SK-N-SH (cell line): ENCODE data around the gene GAB2. TPM values are rescaled to one million over a fixed set of nuclear protein-coding genes. Genes with fewer than 3 reads are reported as not detected.

Source experiments
- CTCF ChIA-PET: fragments of 300-600, 350-600 bp; formaldehyde crosslinking; extraction: SDS; loops from one replicate; lab custom pipeline; 2021; lab: Yijun Ruan, JAX
- POLR2A ChIA-PET: fragments of 350-600 bp; sonication (Branson Sonifier 250); formaldehyde crosslinking; extraction: SDS; loops from one replicate; lab custom pipeline; 2020; ENCODE audit warnings: antibody characterized with exemption, inconsistent platforms; lab: Yijun Ruan, JAX
- DNase-seq: peaks from one replicate; pipeline ENCODE4 v3.0.0; 2012
- H2AFZ ChIP-seq: fragments of 200-600 bp; sonication (generic); 2 replicates; pipeline ENCODE4 v1.8.1; 2016; ENCODE audit warnings: antibody characterized with exemption, mild to moderate bottlenecking, low read depth
- H3F3A ChIP-seq: fragments of 200-600 bp; sonication (generic); replicated peaks from 2 replicates; pipeline ENCODE3; 2016; ENCODE audit warnings: antibody characterized with exemption, mild to moderate bottlenecking; ENCODE audit not compliant: insufficient read depth
- H3K27ac ChIP-seq, 2 experiments: fragments of 200-500 bp in 1 of 2; fragments of 200-600 bp in 1 of 2; sonication (Bioruptor generic) in 1 of 2; sonication (generic), shearing (Covaris generic) in 1 of 2; 2 replicates each; pipeline versions ENCODE4 v1.5.1 to v1.6.1; 2014 to 2016; ENCODE audit warnings: low read depth in 2 of 2, inconsistent platforms in 1 of 2, low read length in 1 of 2, mild to moderate bottlenecking in 1 of 2, mixed read lengths in 1 of 2
- H3K27me3 ChIP-seq: fragments of 200-600 bp; sonication (generic), shearing (Covaris generic); 2 replicates; pipeline ENCODE4 v1.6.1; 2016; ENCODE audit warnings: mixed run types; ENCODE audit not compliant: insufficient read depth
- H3K36me3 ChIP-seq, 2 experiments: fragments of 200-500 bp in 1 of 2; fragments of 200-600 bp in 1 of 2; sonication (Bioruptor generic) in 1 of 2; sonication (generic) in 1 of 2; replicated peaks in 1 of 2; 2 replicates each; pipeline versions ENCODE3 to v1.5.1; 2014 to 2016; ENCODE audit warnings: low read length in 1 of 2, mild to moderate bottlenecking in 1 of 2; ENCODE audit not compliant: insufficient read depth in 2 of 2, control insufficient read depth in 1 of 2
- H3K4me1 ChIP-seq, 2 experiments: fragments of 200-500 bp in 1 of 2; fragments of 200-600 bp in 1 of 2; sonication (Bioruptor generic) in 1 of 2; sonication (generic), shearing (Covaris generic) in 1 of 2; 2 replicates each; pipeline versions ENCODE4 v1.5.1 to v1.6.1; 2014 to 2016; ENCODE audit warnings: low read depth in 1 of 2, low read length in 1 of 2, mixed run types in 1 of 2; ENCODE audit not compliant: insufficient read depth in 2 of 2, control insufficient read depth in 1 of 2
- H3K4me2 ChIP-seq: fragments of 200-600 bp; sonication (generic), shearing (Covaris generic); 2 replicates; pipeline ENCODE4 v1.6.1; 2017; ENCODE audit warnings: mixed run types
- H3K4me3 ChIP-seq, 2 experiments: fragments of 200-500 bp in 1 of 2; fragments of 200-600 bp in 1 of 2; sonication (Bioruptor generic) in 1 of 2; sonication (generic), shearing (Covaris generic) in 1 of 2; 2 replicates each; pipeline versions ENCODE4 v1.5.1 to v1.8.1; 2014 to 2016; ENCODE audit warnings: low read depth in 2 of 2, inconsistent platforms in 1 of 2, low read length in 1 of 2, mild to moderate bottlenecking in 1 of 2, mixed read lengths in 1 of 2, moderate library complexity in 1 of 2
- H3K79me2 ChIP-seq: fragments of 200-600 bp; sonication (generic); 2 replicates; pipeline ENCODE4 v1.8.1; 2017; ENCODE audit warnings: mild to moderate bottlenecking; ENCODE audit not compliant: insufficient read depth
- H3K9ac ChIP-seq: fragments of 200-600 bp; sonication (generic); 2 replicates; pipeline ENCODE4 v1.6.1; 2017; ENCODE audit warnings: mixed run types
- H3K9me2 ChIP-seq: fragments of 200-600 bp; sonication (generic); 2 replicates; pipeline ENCODE4 v1.6.1; 2017; ENCODE audit warnings: mixed run types
- H3K9me3 ChIP-seq: fragments of 200-600 bp; sonication (generic); 2 replicates; pipeline ENCODE4 v1.6.1; 2017; ENCODE audit warnings: mixed run types, mild to moderate bottlenecking, moderate library complexity
- H4K20me1 ChIP-seq: fragments of 200-600 bp; sonication (generic); 2 replicates; pipeline ENCODE4 v1.6.1; 2017; ENCODE audit warnings: mild to moderate bottlenecking, mixed run types; ENCODE audit not compliant: insufficient read depth
- CHD2 ChIP-seq: fragments of 150-350 bp; IDR thresholded peaks from 2 replicates; pipeline ENCODE4 v1.6.1; 2018; ENCODE audit warnings: low read length; ENCODE audit not compliant: partially characterized antibody
- EP300 ChIP-seq, 2 experiments: IDR thresholded peaks; 2 replicates each; pipeline versions ENCODE4 v1.4.0 to v1.6.1; 2012; ENCODE audit warnings: borderline replicate concordance in 1 of 2, low read depth in 1 of 2, low read length in 1 of 2
- FOSL2 ChIP-seq: IDR thresholded peaks from 2 replicates; pipeline ENCODE4 v1.4.0; 2012; ENCODE audit warnings: low read depth, mild to moderate bottlenecking, moderate library complexity, borderline replicate concordance
- FOXM1 ChIP-seq: IDR thresholded peaks from 2 replicates; pipeline ENCODE4 v1.4.0; 2012; ENCODE audit warnings: low read depth, mild to moderate bottlenecking
- JUND ChIP-seq: IDR thresholded peaks from 2 replicates; pipeline ENCODE4 v1.4.0; 2012
- MEF2A ChIP-seq: IDR thresholded peaks from 2 replicates; pipeline ENCODE4 v1.4.0; 2012; ENCODE audit warnings: low read depth, borderline replicate concordance
- MXI1 ChIP-seq: IDR thresholded peaks from 2 replicates; pipeline ENCODE4 v1.6.1; 2012; ENCODE audit warnings: mild to moderate bottlenecking, low read depth, low read length, improper control_type of control experiment
- NRF1 ChIP-seq: IDR thresholded peaks from 2 replicates; pipeline ENCODE4 v1.6.1; 2012; ENCODE audit warnings: low read depth, mild to moderate bottlenecking, low read length
- RCOR1 ChIP-seq: fragments of 150-350 bp; IDR thresholded peaks from 2 replicates; pipeline ENCODE4 v1.6.1; 2017; ENCODE audit warnings: antibody characterized with exemption, low read length
- REST ChIP-seq: IDR thresholded peaks from 2 replicates; pipeline ENCODE4 v1.6.1; 2012; ENCODE audit warnings: mild to moderate bottlenecking, low read depth, low read length, moderate library complexity
- RFX5 ChIP-seq: IDR thresholded peaks from 2 replicates; pipeline ENCODE4 v1.6.1; 2012; ENCODE audit warnings: mild to moderate bottlenecking, improper control_type of control experiment, low read length
- RXRA ChIP-seq: IDR thresholded peaks from 2 replicates; pipeline ENCODE4 v1.4.0; 2012; ENCODE audit warnings: low read depth, mild to moderate bottlenecking, borderline replicate concordance
- SIN3A ChIP-seq: IDR thresholded peaks from 2 replicates; pipeline ENCODE4 v1.6.1; 2012; ENCODE audit warnings: low read depth, mild to moderate bottlenecking, low read length, moderate library complexity, borderline replicate concordance
- SMC3 ChIP-seq: IDR thresholded peaks from 2 replicates; pipeline ENCODE4 v1.6.1; 2012; ENCODE audit warnings: low read depth, low read length, improper control_type of control experiment
- TAF1 ChIP-seq: IDR thresholded peaks from 2 replicates; pipeline ENCODE4 v1.6.1; 2012; ENCODE audit warnings: low read depth, mild to moderate bottlenecking, low read length, moderate library complexity, borderline replicate concordance
- TCF12 ChIP-seq: IDR thresholded peaks from 2 replicates; pipeline ENCODE4 v1.4.0; 2012
- TEAD4 ChIP-seq: IDR thresholded peaks from 2 replicates; pipeline ENCODE4 v1.4.0; 2012; ENCODE audit warnings: mild to moderate bottlenecking, borderline replicate concordance; ENCODE audit not compliant: insufficient read depth
- USF1 ChIP-seq: IDR thresholded peaks from 2 replicates; pipeline ENCODE4 v1.4.0; 2012; ENCODE audit warnings: low read depth, borderline replicate concordance
- WGBS: methylation state at CpG from one replicate; pipeline ENCODE4 v1.1.6; 2017; ENCODE audit warnings: low lambda C conversion rate; 5-methylcytosine and 5-hydroxymethylcytosine counted together
- polyA plus RNA-seq, 3 experiments: library from polyadenylated mRNA; depleted of rRNA; stranded (reverse); fragments of >200 nt; gene quantifications; 2 replicates each; pipeline ENCODE4 v1.2.3, GENCODE V29; 2012
- TF ChIP-seq, protein P1 (sequence below): IDR thresholded peaks from 2 replicates; pipeline ENCODE4 v1.4.0; 2012; ENCODE audit warnings: low read depth

The GAB2 gene
- polyA plus RNA-seq, 1 of the 3 experiments (the other 2 are of a cell fraction), result 5.6 TPM

- H2AFZ ChIP-seq, result no peak overlapping the region
- H3K9me2 ChIP-seq, result no peaks in the 10 kb centered on the region
- peaks cover 21 to 32% of the 10 kb centered on the region in 2 experiments; a peak in 3 of 4 replicates for H3K4me1 ChIP-seq
- WGBS, result 54% methylated on average over 3 of the region's 3 CpGs
- H3K9ac ChIP-seq, result peak overlapping the region; percentile 92
- peaks cover 78% of the 10 kb centered on the region for H3K79me2 ChIP-seq
- 0 out of 2 replicates have a peak, but pooled peaks cover 10% of the 10 kb centered on the region for H4K20me1 ChIP-seq
- ChIA-PET POLR2A (interaction anchor here (1.7 to 1.9 kb wide), 2 partner anchors 227 to 235 kb away, joined by 4 to 13 read pairs; partner anchors contain the start of gene GAB2), CTCF (interaction anchor here (0.7 to 3.2 kb wide), 5 partner anchors 15 to 374 kb away, joined by 3 to 12 read pairs (median 4); partner anchors contain the start of gene GAB2)
- TF ChIP-seq CHD2, result no peak
- TF ChIP-seq RCOR1, result no peak
- no peak for TF ChIP-seq USF1
- TF ChIP-seq JUND, result no peak
- TF ChIP-seq, protein P1, sequence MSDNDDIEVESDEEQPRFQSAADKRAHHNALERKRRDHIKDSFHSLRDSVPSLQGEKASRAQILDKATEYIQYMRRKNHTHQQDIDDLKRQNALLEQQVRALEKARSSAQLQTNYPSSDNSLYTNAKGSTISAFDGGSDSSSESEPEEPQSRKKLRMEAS, result no peak
- TF ChIP-seq FOSL2, result no peak
- no peak for TF ChIP-seq TCF12
- TF ChIP-seq REST, result no peak
- no peak for TF ChIP-seq TEAD4
- no peak for TF ChIP-seq SIN3A
- no peak for TF ChIP-seq MXI1
- TF ChIP-seq SMC3, result no peak
- no peak overlapping the region for H3K27ac ChIP-seq
- H3K9me3 ChIP-seq, result no peaks in the 10 kb centered on the region
- no peak for DNase-seq
- peaks cover 0 to 7% of the 10 kb centered on the region in 2 experiments for H3K36me3 ChIP-seq
- H3K4me2 ChIP-seq, result peak overlapping the region; percentile 86
- peaks cover 5% of the 10 kb centered on the region for H3F3A ChIP-seq
- peak overlapping the region; percentile 74 to 98 for H3K4me3 ChIP-seq
- no peaks in the 10 kb centered on the region for H3K27me3 ChIP-seq
Observed at GRCh38 chr11:78189851-78190250, 227.8 kb downstream of the GAB2 start.

GRCh38 chr11:78189174-78189724 lies 228.4 kb downstream of the GAB2 start:
- H3K4me3 ChIP-seq, result peak overlapping the region; percentile 74 to 98
- H4K20me1 ChIP-seq, result 0 out of 2 replicates have a peak, but pooled peaks cover 8% of the 10 kb centered on the region
- no peak for DNase-seq
- peaks cover 0 to 10% of the 10 kb centered on the region in 2 experiments for H3K36me3 ChIP-seq
- H3K27ac ChIP-seq, result peak overlapping the region; percentile 24 to 58; a peak in 2 of 4 replicates
- peaks cover 5% of the 10 kb centered on the region for H3F3A ChIP-seq
- no peaks in the 10 kb centered on the region for H3K9me3 ChIP-seq
- peak overlapping the region; percentile 62 for H2AFZ ChIP-seq
- peak overlapping the region; percentile 92 for H3K9ac ChIP-seq
- H3K4me1 ChIP-seq, result peaks cover 21 to 32% of the 10 kb centered on the region in 2 experiments; a peak in 3 of 4 replicates
- H3K27me3 ChIP-seq, result no peaks in the 10 kb centered on the region
- ChIA-PET POLR2A (interaction anchor here (0.8 to 1.9 kb wide), 5 partner anchors 18 to 235 kb away, joined by 3 to 13 read pairs (median 4); partner anchors contain the start of genes ALG8 and GAB2), CTCF (interaction anchor here (1.0 to 3.2 kb wide), 5 partner anchors 15 to 375 kb away, joined by 3 to 12 read pairs (median 4); partner anchors contain the start of gene GAB2)
- H3K4me2 ChIP-seq, result peak overlapping the region; percentile 86
- peaks cover 82% of the 10 kb centered on the region for H3K79me2 ChIP-seq
- 20% methylated on average over 11 of the region's 18 CpGs for WGBS
- H3K9me2 ChIP-seq, result no peaks in the 10 kb centered on the region
- TF ChIP-seq FOXM1, result no peak
- no peak for TF ChIP-seq RFX5
- TF ChIP-seq NRF1, result no peak
- no peak for TF ChIP-seq CHD2
- no peak for TF ChIP-seq TEAD4
- no peak for TF ChIP-seq EP300 (IDR thresholded peaks at IDR 0.05; ENCODE audit: borderline replicate concordance in 1 of 2, low read depth in 1 of 2, low read length in 1 of 2)
- TF ChIP-seq TAF1, result no peak
- no peak for TF ChIP-seq RXRA
- TF ChIP-seq USF1, result no peak
- no peak for TF ChIP-seq MEF2A
